Activated naive CD4-positive, alpha-beta T cell treated with anti-CD3 and anti-CD28 coated beads for 36 hours (primary cell): ENCODE measurements around the gene PFKM. TPM values are rescaled to one million over a fixed set of nuclear protein-coding genes. Genes with fewer than 3 reads are reported as not detected.

Experiments used
- CTCF ChIA-PET: fragments of 350-600 bp; sonication (Branson Sonifier 250); formaldehyde crosslinking; loops from one replicate; lab custom pipeline; 2021; ENCODE audit warnings: antibody characterized with exemption; lab: Charles Lee
- DNase-seq: peaks from one replicate; pipeline ENCODE4 v3.0.0-alpha.2; 2020
- H3K27ac Mint-ChIP-seq: one replicate; pipeline ENCODE4 v1.8.0; 2021; ENCODE audit warnings: mild to moderate bottlenecking, mixed read lengths
- H3K27me3 Mint-ChIP-seq: one replicate; pipeline ENCODE4 v1.8.0; 2021; ENCODE audit warnings: low read depth, mixed read lengths
- H3K36me3 Mint-ChIP-seq: one replicate; pipeline ENCODE4 v1.8.0; 2021; ENCODE audit warnings: low read depth, mixed read lengths
- H3K4me1 Mint-ChIP-seq: one replicate; pipeline ENCODE4 v1.8.0; 2021; ENCODE audit warnings: low read depth, mixed read lengths
- H3K4me3 Mint-ChIP-seq: one replicate; pipeline ENCODE4 v1.8.0; 2021; ENCODE audit warnings: mild to moderate bottlenecking, moderate library complexity, mixed read lengths
- H3K9me3 Mint-ChIP-seq: one replicate; pipeline ENCODE4 v1.8.0; 2021; ENCODE audit warnings: mixed read lengths
- intact Hi-C: fragments of 100-400 bp; cut with micrococcal nuclease; formaldehyde crosslinking; loops from one replicate; pipeline ENCODE4 v1.15.1; 2023
- total RNA-seq, 2 experiments: library from RNA; stranded (reverse); gene quantifications; one replicate each; pipeline ENCODE4 v1.2.3, GENCODE V29; 2021

Gene PFKM
- 10 to 100 TPM; 68.2 to 71.9 TPM for total RNA-seq

GRCh38 chr12:48119078-48119833 is at the start of gene PFKM:
Gene PFKM, plus strand, starts transcription at chr12:48119364. Its CDS starts 3,411 bp downstream, at chr12:48122775.
- intact Hi-C loops, result loop anchor here (1.0 kb wide), 3 partner anchors 13 to 79 kb away; partner anchors contain the start of genes ASB8 and SENP1
- peaks cover 6% of the 10 kb centered on the region for H3K36me3 Mint-ChIP-seq
- peak; percentile 86 for DNase-seq
- H3K4me3 Mint-ChIP-seq, result peak within 1 kb of the TSS; percentile 93
- H3K27ac Mint-ChIP-seq, result peak within 1 kb of the TSS; percentile 51
- CTCF ChIA-PET, result interaction anchor here (1.0 kb wide), 1 partner anchor 14 kb away, joined by 3 read pairs; the partner anchor contains the start of gene SENP1
- no peaks in the 10 kb centered on the region for H3K9me3 Mint-ChIP-seq
- H3K4me1 Mint-ChIP-seq, result peaks cover 19% of the 10 kb centered on the region
- no peaks in the 10 kb centered on the region for H3K27me3 Mint-ChIP-seq

DNA sequence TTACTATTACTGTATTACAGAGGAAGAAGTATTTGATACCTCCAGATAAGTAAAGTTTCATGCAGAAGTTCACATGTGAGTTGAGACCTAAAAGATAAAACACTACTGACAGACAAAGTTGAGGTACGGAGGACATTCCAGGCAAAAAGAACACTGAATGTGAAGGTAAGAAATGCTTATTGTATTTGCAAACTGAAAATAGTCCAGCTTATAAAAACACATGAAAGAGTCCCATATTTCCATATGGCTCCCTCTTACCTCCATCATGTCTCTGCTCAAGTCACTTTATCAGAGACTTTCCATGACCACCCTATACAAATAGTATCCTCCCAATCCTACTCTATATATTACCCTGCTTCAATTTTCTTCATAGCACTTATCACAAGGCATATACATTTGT is 49.1 kb upstream of the PFKM start:
- CTCF ChIA-PET, result no interaction called here
- intact Hi-C loops, result no loop called here
- Mint-ChIP-seq H3K9me3 (no peaks in the 10 kb centered on the region), H3K27ac (no peak overlapping the region), H3K36me3 (peaks cover 33% of the 10 kb centered on the region), H3K4me1 (peaks cover 10% of the 10 kb centered on the region), H3K27me3 (no peaks in the 10 kb centered on the region), H3K4me3 (no peak overlapping the region)
- DNase-seq, result no peak

DNA sequence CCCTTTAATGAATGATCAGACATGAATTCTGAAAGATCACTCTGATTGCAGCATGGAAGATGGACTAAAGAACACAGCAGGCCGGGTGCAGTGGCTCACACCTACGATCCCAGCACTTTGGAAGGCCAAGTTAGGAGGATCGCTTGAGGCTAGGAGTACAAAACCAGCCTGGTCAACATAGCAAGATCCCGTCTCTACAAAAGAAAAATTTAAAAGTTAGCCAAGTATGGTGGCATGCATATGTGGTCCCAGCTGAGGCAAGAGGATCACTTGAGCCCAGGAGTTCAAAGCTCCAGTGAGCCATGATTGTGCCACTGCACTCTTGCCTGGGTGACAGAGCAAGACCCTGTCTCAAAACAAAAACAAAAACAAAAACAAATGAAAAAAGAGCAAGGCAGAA is 48.4 kb upstream of the PFKM start:
- Mint-ChIP-seq H3K9me3 (no peaks in the 10 kb centered on the region), H3K36me3 (peaks cover 29% of the 10 kb centered on the region), H3K27me3 (no peaks in the 10 kb centered on the region), H3K4me1 (peaks cover 10% of the 10 kb centered on the region), H3K27ac (no peak overlapping the region), H3K4me3 (no peak overlapping the region)
- no peak for DNase-seq
- intact Hi-C loops, result no loop called here
- CTCF ChIA-PET, result interaction anchor here (0.6 kb wide), 1 partner anchor 520 kb away, joined by 3 read pairs; no protein-coding TSS in a partner anchor

- DNase-seq, result no peak
- intact Hi-C loops, result no loop called here
- Mint-ChIP-seq H3K36me3 (peaks cover 25% of the 10 kb centered on the region), H3K4me3 (no peak overlapping the region), H3K9me3 (no peaks in the 10 kb centered on the region), H3K27me3 (no peaks in the 10 kb centered on the region), H3K27ac (no peak overlapping the region), H3K4me1 (peaks cover 10% of the 10 kb centered on the region)
- CTCF ChIA-PET, result no interaction called here
Observed at GRCh38 chr12:48071808-48072207, 47.4 kb upstream of the PFKM start.

DNA sequence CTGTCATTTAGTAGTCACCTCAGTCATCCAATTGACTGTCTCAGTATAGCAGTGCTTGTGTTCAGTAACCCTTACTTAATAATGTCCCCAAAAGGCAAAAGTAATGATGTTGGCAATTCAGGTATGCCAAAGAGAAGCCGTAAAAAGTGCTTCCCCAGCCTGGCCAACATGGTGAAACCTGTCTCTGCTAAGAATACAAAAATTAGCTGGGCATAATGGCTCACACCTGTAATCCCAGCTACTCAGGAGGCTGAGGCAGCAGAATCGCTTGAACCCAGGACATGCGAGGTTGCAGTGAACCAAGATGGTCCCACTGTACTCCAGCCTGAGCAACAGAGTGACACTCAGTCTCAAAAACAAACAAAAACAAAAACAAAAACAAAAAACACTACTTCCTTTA is 46.9 kb upstream of the PFKM start:
- Mint-ChIP-seq H3K4me3 (no peak overlapping the region), H3K36me3 (peaks cover 26% of the 10 kb centered on the region), H3K27me3 (no peaks in the 10 kb centered on the region), H3K27ac (no peak overlapping the region), H3K9me3 (no peaks in the 10 kb centered on the region), H3K4me1 (peaks cover 7% of the 10 kb centered on the region)
- CTCF ChIA-PET, result no interaction called here
- intact Hi-C loops, result no loop called here
- no peak for DNase-seq

- CTCF ChIA-PET, result no interaction called here
- Mint-ChIP-seq H3K27me3 (no peaks in the 10 kb centered on the region), H3K4me3 (no peak overlapping the region), H3K27ac (no peak overlapping the region), H3K9me3 (no peaks in the 10 kb centered on the region), H3K36me3 (peaks cover 23% of the 10 kb centered on the region), H3K4me1 (peaks cover under 1% of the 10 kb centered on the region)
- DNase-seq, result no peak
- intact Hi-C loops, result no loop called here
Observed at GRCh38 chr12:48074266-48074665, 44.9 kb upstream of the PFKM start.

DNA sequence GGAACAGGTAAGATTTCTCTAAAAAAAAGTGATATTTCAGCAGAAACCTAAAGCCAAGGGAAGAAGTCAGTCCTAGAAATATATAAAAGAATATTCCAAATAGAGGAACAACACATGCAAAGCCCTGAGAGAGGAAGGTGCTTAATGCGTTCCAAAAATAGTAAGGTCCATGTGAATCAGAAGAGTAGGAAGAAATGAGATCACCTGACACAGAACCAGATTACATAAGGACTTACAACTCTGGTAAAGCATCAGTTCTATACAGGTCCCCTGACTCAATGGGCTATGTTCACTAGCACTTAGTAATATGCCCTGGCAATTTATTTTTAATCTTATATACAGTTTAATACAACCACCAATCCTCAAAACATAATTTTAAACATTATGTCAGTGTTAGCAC is 43.3 kb upstream of the PFKM start:
- no peak overlapping the region for H3K27ac Mint-ChIP-seq
- H3K27me3 Mint-ChIP-seq, result no peaks in the 10 kb centered on the region
- CTCF ChIA-PET, result interaction anchor here (0.6 kb wide), 1 partner anchor 21 kb away, joined by 3 read pairs; no protein-coding TSS in a partner anchor
- no peak for DNase-seq
- no peaks in the 10 kb centered on the region for H3K9me3 Mint-ChIP-seq
- H3K4me1 Mint-ChIP-seq, result no peaks in the 10 kb centered on the region
- H3K4me3 Mint-ChIP-seq, result no peak overlapping the region
- peaks cover 22% of the 10 kb centered on the region for H3K36me3 Mint-ChIP-seq
- intact Hi-C loops, result no loop called here

- CTCF ChIA-PET, result interaction anchor here (1.4 kb wide), 1 partner anchor 106 kb away, joined by 4 read pairs; the partner anchor contains the start of gene CCDC184
- H3K4me3 Mint-ChIP-seq, result no peak overlapping the region
- DNase-seq, result no peak
- H3K4me1 Mint-ChIP-seq, result no peaks in the 10 kb centered on the region
- H3K27me3 Mint-ChIP-seq, result no peaks in the 10 kb centered on the region
- no peak overlapping the region for H3K27ac Mint-ChIP-seq
- H3K9me3 Mint-ChIP-seq, result no peaks in the 10 kb centered on the region
- peaks cover 24% of the 10 kb centered on the region for H3K36me3 Mint-ChIP-seq
- intact Hi-C loops, result no loop called here
Observed at GRCh38 chr12:48077111-48077510, 42.1 kb upstream of the PFKM start.

- CTCF ChIA-PET, result no interaction called here
- peaks cover 27% of the 10 kb centered on the region for H3K36me3 Mint-ChIP-seq
- intact Hi-C loops, result no loop called here
- no peak overlapping the region for H3K27ac Mint-ChIP-seq
- H3K9me3 Mint-ChIP-seq, result no peaks in the 10 kb centered on the region
- no peak overlapping the region for H3K4me3 Mint-ChIP-seq
- no peaks in the 10 kb centered on the region for H3K27me3 Mint-ChIP-seq
- no peaks in the 10 kb centered on the region for H3K4me1 Mint-ChIP-seq
- no peak for DNase-seq
Observed at GRCh38 chr12:48078901-48079300, 40.3 kb upstream of the PFKM start.

- H3K9me3 Mint-ChIP-seq, result no peaks in the 10 kb centered on the region
- no peak for DNase-seq
- no peak overlapping the region for H3K4me3 Mint-ChIP-seq
- intact Hi-C loops, result no loop called here
- H3K27me3 Mint-ChIP-seq, result no peaks in the 10 kb centered on the region
- CTCF ChIA-PET, result no interaction called here
- H3K27ac Mint-ChIP-seq, result no peak overlapping the region
- no peaks in the 10 kb centered on the region for H3K4me1 Mint-ChIP-seq
- peaks cover 25% of the 10 kb centered on the region for H3K36me3 Mint-ChIP-seq
Observed at GRCh38 chr12:48080285-48080684, 38.9 kb upstream of the PFKM start.

GRCh38 chr12:48080821-48081220 is 38.3 kb upstream of the PFKM start:
- peaks cover 25% of the 10 kb centered on the region for H3K36me3 Mint-ChIP-seq
- no peaks in the 10 kb centered on the region for H3K9me3 Mint-ChIP-seq
- no peaks in the 10 kb centered on the region for H3K27me3 Mint-ChIP-seq
- no peak overlapping the region for H3K27ac Mint-ChIP-seq
- no peak overlapping the region for H3K4me3 Mint-ChIP-seq
- H3K4me1 Mint-ChIP-seq, result no peaks in the 10 kb centered on the region
- intact Hi-C loops, result no loop called here
- CTCF ChIA-PET, result no interaction called here
- no peak for DNase-seq

DNA sequence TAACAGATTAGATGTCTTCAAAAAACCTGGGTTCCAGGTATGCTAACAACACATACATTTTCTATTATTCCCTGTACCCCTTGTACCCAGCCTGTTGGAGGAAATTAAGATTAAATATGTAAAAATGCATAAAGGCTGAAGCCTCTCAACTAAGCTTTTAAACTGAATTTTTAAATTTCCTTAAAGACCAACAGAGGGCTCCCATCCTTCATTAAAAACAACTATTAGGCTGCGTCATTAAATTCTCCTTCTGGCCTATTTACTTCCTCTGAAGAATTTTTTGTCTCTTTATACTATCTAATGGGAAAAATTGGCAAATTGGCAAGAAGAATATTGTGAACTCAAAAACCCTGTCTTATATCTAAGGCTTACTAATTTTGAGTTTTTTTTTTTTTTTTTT is 35.1 kb upstream of the PFKM start:
- Mint-ChIP-seq H3K4me1 (no peaks in the 10 kb centered on the region), H3K27me3 (no peaks in the 10 kb centered on the region), H3K4me3 (no peak overlapping the region), H3K9me3 (no peaks in the 10 kb centered on the region), H3K36me3 (peaks cover 34% of the 10 kb centered on the region), H3K27ac (no peak overlapping the region)
- intact Hi-C loops, result loop anchor here (1.0 kb wide), 1 partner anchor 81 kb away; no protein-coding TSS in a partner anchor
- DNase-seq, result no peak
- CTCF ChIA-PET, result interaction anchor here (0.7 to 1.4 kb wide), 3 partner anchors 78 to 376 kb away, joined by 3 read pairs; no protein-coding TSS in a partner anchor
